HCT116 (cell line): Measurements from ENCODE around the gene PPM1F. TPM values are rescaled to one million over a fixed set of nuclear protein-coding genes. Genes with fewer than 3 reads are reported as not detected.

Experiments used
- ATAC-seq: fragments of 200-7000 bp; cut with Tn5 transposase; 2 replicates; pipeline ENCODE4 v1.9.1; 2020; ENCODE audit warnings: mild to moderate bottlenecking, moderate library complexity
- BruUV-seq: library from RNA; stranded (reverse); fragments of 400-500 nt; replicated peaks from 2 replicates; lab custom pipeline; 2021; lab: Mats Ljungman, UMichigan
- CTCF ChIA-PET: fragments of 300-600 bp; sonication (Branson Sonifier 250); formaldehyde crosslinking; loops from one replicate; lab custom pipeline; 2021; ENCODE audit warnings: antibody characterized with exemption; lab: Charles Lee
- POLR2A ChIA-PET: fragments of 300-600, 350-600 bp; sonication (Branson Sonifier 250); formaldehyde crosslinking; loops from one replicate; lab custom pipeline; 2021; ENCODE audit warnings: antibody characterized with exemption; lab: Charles Lee
- RAD21 ChIA-PET, 2 experiments: fragments of 300-600 bp; sonication (Branson Sonifier 250); formaldehyde crosslinking; loops; one replicate each; lab custom pipeline; 2023; ENCODE audit warnings: low total read pairs in 2 of 2; ENCODE audit not compliant: uncharacterized antibody in 2 of 2, unreplicated experiment in 2 of 2, low non-redundant PET in 1 of 2; lab: Charles Lee
- DNase-seq: peaks from one replicate; pipeline ENCODE4 v3.0.0-alpha.2; 2010; ENCODE audit warnings: low read depth, low spot score
- H2AFZ ChIP-seq: fragments of 200-600 bp; shearing (Covaris generic), sonication (generic); 2 replicates; pipeline ENCODE4 v1.6.1; 2017; ENCODE audit warnings: low read depth, mixed run types, mixed read lengths, antibody characterized with exemption, low read length; ENCODE audit not compliant: poor library complexity, severe bottlenecking
- H3K27ac ChIP-seq: 2 replicates; pipeline ENCODE4 v1.5.1; 2012; ENCODE audit warnings: low read depth, low read length
- H3K27me3 ChIP-seq: fragments of 200-600 bp; sonication (generic); 2 replicates; pipeline ENCODE4 v1.6.1; 2016; ENCODE audit warnings: mixed run types, low read length, mixed read lengths; ENCODE audit not compliant: insufficient read depth
- H3K36me3 ChIP-seq, 2 experiments: fragments of 200-500 bp in 1 of 2; fragments of 200-600 bp in 1 of 2; sonication (Bioruptor generic) in 1 of 2; sonication (generic) in 1 of 2; 2 replicates each; pipeline versions ENCODE4 v1.5.1 to v1.6.1; 2014 to 2016; ENCODE audit warnings: low read length in 2 of 2, inconsistent platforms in 1 of 2, mixed read lengths in 1 of 2, mixed run types in 1 of 2; ENCODE audit not compliant: insufficient read depth in 2 of 2, control insufficient read depth in 1 of 2
- H3K4me1 ChIP-seq, 2 experiments: fragments of 200-600 bp in 1 of 2; sonication (generic) in 1 of 2; 2 replicates each; pipeline versions ENCODE4 v1.5.1 to v1.6.1; 2012 to 2017; ENCODE audit warnings: low read length in 2 of 2, inconsistent platforms in 1 of 2, mild to moderate bottlenecking in 1 of 2, mixed read lengths in 1 of 2, mixed run types in 1 of 2, moderate library complexity in 1 of 2; ENCODE audit not compliant: insufficient read depth in 2 of 2, control insufficient read depth in 1 of 2
- H3K4me2 ChIP-seq: fragments of 200-600 bp; sonication (generic); 2 replicates; pipeline ENCODE4 v1.6.1; 2017; ENCODE audit warnings: mixed run types, low read length, mixed read lengths
- H3K4me3 ChIP-seq, 2 experiments: fragments of 200-600 bp in 1 of 2; sonication (generic) in 1 of 2; replicated peaks in 1 of 2; 2 replicates each; pipeline ENCODE4 v1.5.1; 2011 to 2016; ENCODE audit warnings: low read length in 2 of 2, control low read depth in 1 of 2, low read depth in 1 of 2, mild to moderate bottlenecking in 1 of 2, mixed read lengths in 1 of 2, mixed run types in 1 of 2
- H3K79me2 ChIP-seq: fragments of 200-600 bp; sonication (generic); 2 replicates; pipeline ENCODE4 v1.6.1; 2017; ENCODE audit warnings: mild to moderate bottlenecking, mixed run types, low read length, moderate library complexity, mixed read lengths; ENCODE audit not compliant: insufficient read depth
- H3K9ac ChIP-seq: fragments of 200-600 bp; sonication (generic); 2 replicates; pipeline ENCODE4 v1.6.1; 2016; ENCODE audit warnings: low read length, mixed read lengths
- H3K9me2 ChIP-seq: fragments of 200-600 bp; sonication (generic), shearing (Covaris generic); 2 replicates; pipeline ENCODE4 v1.6.1; 2017; ENCODE audit warnings: mixed run types, mild to moderate bottlenecking, moderate library complexity; ENCODE audit not compliant: insufficient read depth
- H3K9me3 ChIP-seq, 2 experiments: fragments of 200-500 bp in 1 of 2; fragments of 200-600 bp in 1 of 2; sonication (Bioruptor generic) in 1 of 2; sonication (generic) in 1 of 2; 2 replicates each; pipeline ENCODE4 v1.6.1; 2014 to 2017; ENCODE audit warnings: low read length in 2 of 2, mixed read lengths in 2 of 2, inconsistent platforms in 1 of 2, low read depth in 1 of 2, mild to moderate bottlenecking in 1 of 2, mixed run types in 1 of 2, moderate library complexity in 1 of 2; ENCODE audit not compliant: control insufficient read depth in 1 of 2, insufficient read depth in 1 of 2
- H4K20me1 ChIP-seq: fragments of 200-600 bp; sonication (generic), shearing (Covaris generic); 2 replicates; pipeline ENCODE4 v1.6.1; 2017; ENCODE audit warnings: mixed run types, mild to moderate bottlenecking, moderate library complexity; ENCODE audit not compliant: insufficient read depth
- CBX3 ChIP-seq: IDR thresholded peaks from 2 replicates; pipeline ENCODE4 v1.6.1; 2012; ENCODE audit warnings: low read depth
- ELF1 ChIP-seq: IDR thresholded peaks from 2 replicates; pipeline ENCODE4 v1.6.1; 2012; ENCODE audit warnings: low read depth, borderline replicate concordance
- EZH2 ChIP-seq: fragments of 200-600 bp; sonication (generic); IDR thresholded peaks from 2 replicates; pipeline ENCODE4 v1.6.1; 2017; ENCODE audit warnings: antibody characterized with exemption, mixed run types
- EZH2phosphoT487 ChIP-seq: fragments of 200-600 bp; IDR thresholded peaks from 2 replicates; pipeline ENCODE4 v1.6.1; 2018; ENCODE audit warnings: antibody characterized with exemption, borderline replicate concordance
- FOSL1 ChIP-seq: IDR thresholded peaks from 2 replicates; pipeline ENCODE4 v1.6.1; 2012; ENCODE audit warnings: low read depth
- JUND ChIP-seq: IDR thresholded peaks from 2 replicates; pipeline ENCODE4 v1.6.1; 2012
- POLR2A ChIP-seq: IDR thresholded peaks from 2 replicates; pipeline ENCODE4 v1.7.0; 2011; ENCODE audit warnings: borderline replicate concordance; ENCODE audit not compliant: insufficient read depth, insufficient read length; ENCODE audit errors: extremely low read depth
- SIN3A ChIP-seq: IDR thresholded peaks from 2 replicates; pipeline ENCODE4 v1.6.1; 2012; ENCODE audit warnings: low read depth
- SP1 ChIP-seq: IDR thresholded peaks from 2 replicates; pipeline ENCODE4 v1.6.1; 2012; ENCODE audit warnings: low read depth
- SRF ChIP-seq: IDR thresholded peaks from 2 replicates; pipeline ENCODE4 v1.6.1; 2012; ENCODE audit warnings: low read depth
- YY1 ChIP-seq: IDR thresholded peaks from 2 replicates; pipeline ENCODE4 v1.6.1; 2011; ENCODE audit warnings: low read length, low read depth, moderate library complexity, mild to moderate bottlenecking; ENCODE audit not compliant: insufficient replicate concordance; ENCODE audit errors: extremely low read depth
- ZFX ChIP-seq: fragments of 450-650 bp; IDR thresholded peaks from 2 replicates; pipeline ENCODE4 v1.6.1; 2017
- ZNF274 ChIP-seq: fragments of 200-500 bp; sonication (Bioruptor generic); IDR thresholded peaks from 2 replicates; pipeline ENCODE4 v1.6.1; 2014; ENCODE audit warnings: mild to moderate bottlenecking, low read depth, low read length, inconsistent platforms
- intact Hi-C: fragments of 100-400 bp; cut with micrococcal nuclease; formaldehyde crosslinking; loops from 2 replicates; pipeline ENCODE4 v1.10.0; 2022
- total RNA-seq: library from RNA; stranded (reverse); gene quantifications from one replicate; pipeline ENCODE4 v1.2.1, GENCODE V29; 2021; ENCODE audit not compliant: unreplicated experiment
- TF ChIP-seq, protein P1 (sequence below), 3 experiments: fragments of 200-600 bp in 1 of 3; sonication (generic) in 1 of 3; IDR thresholded peaks in 2 of 3; conservative IDR thresholded peaks in 1 of 3; 2 replicates each; pipeline ENCODE4 v1.5.1; 2012 to 2017; ENCODE audit warnings: low read depth in 2 of 3, low read length in 2 of 3, antibody characterized with exemption in 1 of 3, borderline replicate concordance in 1 of 3, control low read depth in 1 of 3, mild to moderate bottlenecking in 1 of 3, mixed read lengths in 1 of 3, mixed run types in 1 of 3, moderate library complexity in 1 of 3; ENCODE audit not compliant: insufficient read depth in 1 of 3

The PPM1F gene
- total RNA-seq, 1 experiment from 2014 or later: 27.3 TPM

DNA sequence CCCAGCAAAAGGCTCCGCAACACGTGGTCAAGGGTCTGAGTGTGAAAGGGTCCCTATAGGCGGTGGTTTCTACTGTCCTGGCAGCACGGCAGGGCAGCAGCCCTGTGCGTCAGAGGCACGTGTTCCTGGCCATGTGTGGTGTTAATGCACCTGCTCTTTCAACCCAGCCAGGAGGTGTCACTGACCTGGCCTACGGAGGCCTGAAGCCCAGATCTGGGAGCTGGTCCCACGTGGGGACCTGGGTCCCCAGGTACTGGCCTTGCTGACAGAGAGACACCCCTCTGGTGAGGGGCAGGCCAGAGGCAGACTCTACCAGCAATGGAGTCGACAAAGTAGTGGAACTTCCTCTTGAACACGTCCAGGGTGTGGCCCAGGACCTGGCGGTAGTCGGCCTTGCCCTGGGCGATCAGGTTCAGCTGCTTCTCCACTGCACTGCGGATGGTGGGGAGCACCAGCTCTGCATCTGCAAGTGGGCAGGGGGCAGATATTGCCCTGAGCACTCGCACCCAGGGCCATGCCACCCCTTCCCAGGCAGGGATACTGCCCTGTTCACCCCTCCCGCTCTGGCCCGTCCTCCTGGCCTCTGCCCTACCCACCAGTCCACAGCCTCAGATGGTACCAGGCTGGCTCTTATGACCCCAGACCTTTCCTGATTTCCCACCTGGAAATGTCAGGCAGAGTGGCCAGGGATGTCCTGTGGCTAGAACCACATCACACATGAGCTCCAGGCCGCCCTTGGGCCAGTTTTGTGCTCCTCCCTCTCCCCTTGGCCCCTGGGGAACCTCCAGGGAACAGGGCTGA is 6.8 kb upstream of the PPM1F start:
- Histone ChIP-seq H3K27ac (no peak overlapping the region), H3K9me3 (no peaks in the 10 kb centered on the region), H3K4me1 (peaks cover 0 to 9% of the 10 kb centered on the region in 2 experiments; a peak in 3 of 4 replicates), H3K4me3 (no peak overlapping the region), H3K9ac (no peak overlapping the region), H3K36me3 (peaks cover 12 to 14% of the 10 kb centered on the region in 2 experiments; a peak in 3 of 4 replicates), H3K27me3 (no peaks in the 10 kb centered on the region), H2AFZ (no peak overlapping the region), H3K79me2 (no peaks in the 10 kb centered on the region), H4K20me1 (no peaks in the 10 kb centered on the region), H3K9me2 (no peaks in the 10 kb centered on the region), H3K4me2 (no peak overlapping the region)
- ATAC-seq (no peak), DNase-seq (no peak)
- CTCF ChIA-PET: no interaction called here
- POLR2A ChIA-PET: no interaction called here
- intact Hi-C loops: no loop called here
- no peak for TF ChIP-seq EZH2
- no peak for TF ChIP-seq YY1
- no peak for TF ChIP-seq SIN3A
- TF ChIP-seq SRF: no peak
- TF ChIP-seq POLR2A: no peak
- TF ChIP-seq SP1: no peak
- TF ChIP-seq ZNF274: no peak
- TF ChIP-seq JUND: no peak
- TF ChIP-seq ZFX: no peak
- no peak for TF ChIP-seq EZH2phosphoT487
- no peak for TF ChIP-seq FOSL1
- no peak for TF ChIP-seq CBX3
- no peak for TF ChIP-seq ELF1
- TF ChIP-seq, protein P1, sequence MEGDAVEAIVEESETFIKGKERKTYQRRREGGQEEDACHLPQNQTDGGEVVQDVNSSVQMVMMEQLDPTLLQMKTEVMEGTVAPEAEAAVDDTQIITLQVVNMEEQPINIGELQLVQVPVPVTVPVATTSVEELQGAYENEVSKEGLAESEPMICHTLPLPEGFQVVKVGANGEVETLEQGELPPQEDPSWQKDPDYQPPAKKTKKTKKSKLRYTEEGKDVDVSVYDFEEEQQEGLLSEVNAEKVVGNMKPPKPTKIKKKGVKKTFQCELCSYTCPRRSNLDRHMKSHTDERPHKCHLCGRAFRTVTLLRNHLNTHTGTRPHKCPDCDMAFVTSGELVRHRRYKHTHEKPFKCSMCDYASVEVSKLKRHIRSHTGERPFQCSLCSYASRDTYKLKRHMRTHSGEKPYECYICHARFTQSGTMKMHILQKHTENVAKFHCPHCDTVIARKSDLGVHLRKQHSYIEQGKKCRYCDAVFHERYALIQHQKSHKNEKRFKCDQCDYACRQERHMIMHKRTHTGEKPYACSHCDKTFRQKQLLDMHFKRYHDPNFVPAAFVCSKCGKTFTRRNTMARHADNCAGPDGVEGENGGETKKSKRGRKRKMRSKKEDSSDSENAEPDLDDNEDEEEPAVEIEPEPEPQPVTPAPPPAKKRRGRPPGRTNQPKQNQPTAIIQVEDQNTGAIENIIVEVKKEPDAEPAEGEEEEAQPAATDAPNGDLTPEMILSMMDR (IDR thresholded peaks at IDR 0.05 in 2 of 3, conservative IDR thresholded peaks at IDR 0.05 in 1 of 3; ENCODE audit: borderline replicate concordance in 1 of 3, insufficient read depth in 1 of 3, low read depth in 2 of 3, low read length in 2 of 3): no peak
- BruUV-seq: no TSS peak
- RAD21 ChIA-PET: no interaction called here
